Measurements from ENCODE around the gene ATP6V1B1.

DNA sequence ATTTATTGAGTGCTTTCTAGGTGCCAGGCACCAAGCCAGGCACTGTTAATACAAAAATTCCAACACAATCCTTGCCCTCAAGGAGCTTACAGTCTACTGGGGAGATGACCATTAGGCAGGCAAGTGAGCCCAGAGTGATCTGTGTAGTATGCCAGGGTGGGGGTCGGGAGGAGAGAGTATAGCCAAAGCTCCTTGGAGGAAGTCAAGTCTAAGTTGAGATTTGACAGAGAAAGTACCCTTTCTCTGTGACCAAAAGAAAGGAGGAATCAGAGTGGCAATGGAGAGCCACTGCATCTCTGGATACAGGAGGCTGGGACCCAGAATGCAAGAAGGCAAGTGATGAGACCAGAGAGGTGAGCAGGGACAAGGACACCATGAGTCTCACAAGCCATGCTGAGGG, 50.3 kb downstream of the ATP6V1B1 start:
- TF ChIP-seq, protein P1, sequence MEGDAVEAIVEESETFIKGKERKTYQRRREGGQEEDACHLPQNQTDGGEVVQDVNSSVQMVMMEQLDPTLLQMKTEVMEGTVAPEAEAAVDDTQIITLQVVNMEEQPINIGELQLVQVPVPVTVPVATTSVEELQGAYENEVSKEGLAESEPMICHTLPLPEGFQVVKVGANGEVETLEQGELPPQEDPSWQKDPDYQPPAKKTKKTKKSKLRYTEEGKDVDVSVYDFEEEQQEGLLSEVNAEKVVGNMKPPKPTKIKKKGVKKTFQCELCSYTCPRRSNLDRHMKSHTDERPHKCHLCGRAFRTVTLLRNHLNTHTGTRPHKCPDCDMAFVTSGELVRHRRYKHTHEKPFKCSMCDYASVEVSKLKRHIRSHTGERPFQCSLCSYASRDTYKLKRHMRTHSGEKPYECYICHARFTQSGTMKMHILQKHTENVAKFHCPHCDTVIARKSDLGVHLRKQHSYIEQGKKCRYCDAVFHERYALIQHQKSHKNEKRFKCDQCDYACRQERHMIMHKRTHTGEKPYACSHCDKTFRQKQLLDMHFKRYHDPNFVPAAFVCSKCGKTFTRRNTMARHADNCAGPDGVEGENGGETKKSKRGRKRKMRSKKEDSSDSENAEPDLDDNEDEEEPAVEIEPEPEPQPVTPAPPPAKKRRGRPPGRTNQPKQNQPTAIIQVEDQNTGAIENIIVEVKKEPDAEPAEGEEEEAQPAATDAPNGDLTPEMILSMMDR (conservative IDR thresholded peaks at IDR 0.05 in 1 of 2, IDR thresholded peaks at IDR 0.05 in 1 of 2; ENCODE audit: extremely low read depth in 1 of 2, insufficient read depth in 1 of 2, low read depth in 1 of 2, low read length in 2 of 2), result no peak
- TF ChIP-seq EZH2 (IDR thresholded peaks at IDR 0.05; ENCODE audit: borderline replicate concordance, low read length), result no peak
